HG02840 (cell line): ENCODE data around the gene PPP2R2C.

ENCODE experiments used
- ATAC-seq: cut with Tn5 transposase; IDR thresholded peaks from one replicate; pipeline ENCODE4 v1.9.1; 2021; ENCODE audit warnings: mild to moderate bottlenecking, moderate library complexity, moderate number of reproducible peaks; ENCODE audit not compliant: unreplicated experiment, low FRiP score

The PPP2R2C gene

DNA sequence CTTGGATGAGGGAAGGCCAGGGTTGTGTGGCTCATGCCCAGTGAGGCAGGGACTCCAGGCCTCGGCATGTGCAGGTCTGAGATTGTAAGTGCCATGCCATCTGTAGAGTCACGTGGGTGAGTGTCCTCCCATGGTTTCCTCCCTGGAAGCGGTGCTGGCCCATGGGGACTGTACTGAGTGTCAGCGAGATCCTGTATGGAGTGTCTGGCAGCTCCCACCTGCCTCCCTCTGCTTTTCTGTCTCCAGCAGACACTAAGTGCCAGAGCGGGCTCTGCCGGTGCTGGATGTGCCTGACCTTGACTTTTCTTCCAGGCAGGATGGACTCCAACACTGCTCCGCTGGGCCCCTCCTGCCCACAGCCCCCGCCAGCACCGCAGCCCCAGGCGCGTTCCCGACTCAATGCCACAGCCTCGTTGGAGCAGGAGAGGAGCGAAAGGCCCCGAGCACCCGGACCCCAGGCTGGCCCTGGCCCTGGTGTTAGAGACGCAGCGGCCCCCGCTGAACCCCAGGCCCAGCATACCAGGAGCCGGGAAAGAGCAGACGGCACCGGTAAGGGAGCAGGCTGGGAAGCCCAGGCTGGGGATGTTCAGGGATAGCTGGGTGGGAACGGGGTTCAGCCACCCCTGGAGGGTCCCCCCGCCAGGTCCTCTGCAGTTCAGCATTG, 195.1 kb downstream of the PPP2R2C start:
- ATAC-seq = no peak

DNA sequence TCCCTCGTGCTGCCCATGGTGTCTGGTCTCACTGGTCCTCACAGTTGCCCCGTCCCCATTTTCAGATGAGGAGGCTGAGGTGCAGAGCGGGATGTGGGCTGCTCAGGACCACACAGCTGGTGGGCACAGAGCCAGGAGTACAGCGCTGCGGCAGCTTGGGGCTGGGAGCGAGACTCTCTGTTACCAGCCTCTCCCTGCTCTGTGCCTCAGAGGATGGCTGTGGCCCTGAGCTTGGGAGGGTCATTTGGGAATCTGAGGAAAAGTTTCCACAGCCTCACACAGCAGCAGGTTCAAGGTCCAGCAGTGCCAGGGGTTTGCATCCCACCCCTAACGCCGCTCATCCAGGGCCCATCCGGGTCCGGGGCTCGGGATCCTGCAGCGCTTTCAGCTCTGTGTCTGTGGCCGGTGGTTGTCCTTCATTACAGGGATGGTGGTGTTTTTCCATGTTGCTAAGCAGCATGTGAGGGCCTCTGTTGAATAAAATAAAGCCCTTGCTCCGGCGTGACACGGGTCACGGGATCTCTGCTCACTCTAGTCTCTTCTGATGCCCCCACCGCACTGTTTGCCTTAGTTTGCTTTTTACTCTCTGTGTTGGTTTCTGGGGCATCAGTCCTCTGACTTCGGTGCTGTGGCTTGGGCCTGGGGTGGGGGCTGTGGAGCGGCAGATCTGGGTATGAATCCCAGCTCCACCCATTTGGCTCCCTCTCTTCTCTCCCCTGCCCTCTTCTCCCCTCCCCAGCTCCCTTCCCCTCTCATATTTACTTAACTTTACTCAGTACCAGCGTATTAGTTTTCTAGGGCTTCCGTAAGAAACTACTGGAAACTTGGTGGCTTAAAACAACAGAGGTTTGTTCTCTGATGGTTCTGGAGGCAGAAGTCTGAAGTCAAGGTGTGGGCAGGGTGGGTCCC, 196.3 kb downstream of the PPP2R2C start:
- no peak for ATAC-seq

DNA sequence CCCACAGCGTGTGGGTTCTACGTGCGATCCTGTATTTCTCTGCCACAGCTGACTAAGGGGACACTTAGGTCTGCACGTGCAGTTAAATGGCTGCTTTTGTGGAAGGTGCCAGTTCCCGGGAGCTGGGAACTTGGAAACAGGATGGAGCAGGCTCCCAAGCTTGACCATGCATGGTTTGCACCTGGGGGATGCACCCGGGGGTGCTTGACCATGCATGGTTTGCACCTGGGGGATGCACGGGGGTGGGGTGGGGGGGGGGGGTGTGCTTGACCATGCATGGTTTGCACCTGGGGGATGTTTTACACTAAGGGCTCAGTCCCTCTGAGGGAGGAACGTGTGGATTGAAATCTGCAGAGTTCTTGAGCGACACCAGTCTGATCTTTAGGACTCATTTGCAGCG, 197.1 kb downstream of the PPP2R2C start:
- no peak for ATAC-seq

DNA sequence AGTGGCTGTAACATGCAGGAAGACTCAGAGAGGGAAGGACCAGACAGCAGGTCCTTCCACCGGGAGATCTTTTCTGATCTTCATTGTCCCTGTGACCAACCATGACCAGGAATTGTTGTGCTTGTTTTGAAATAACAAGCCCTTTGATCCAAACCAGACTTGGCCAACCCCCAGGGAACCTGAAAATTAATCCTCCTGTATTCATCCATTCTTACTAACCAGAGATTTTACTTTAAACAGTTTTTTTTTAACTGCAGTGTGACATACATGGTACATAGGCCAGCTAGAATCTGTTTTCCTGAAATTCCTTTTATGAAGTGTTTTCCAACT, 198.8 kb downstream of the PPP2R2C start:
- no peak for ATAC-seq

DNA sequence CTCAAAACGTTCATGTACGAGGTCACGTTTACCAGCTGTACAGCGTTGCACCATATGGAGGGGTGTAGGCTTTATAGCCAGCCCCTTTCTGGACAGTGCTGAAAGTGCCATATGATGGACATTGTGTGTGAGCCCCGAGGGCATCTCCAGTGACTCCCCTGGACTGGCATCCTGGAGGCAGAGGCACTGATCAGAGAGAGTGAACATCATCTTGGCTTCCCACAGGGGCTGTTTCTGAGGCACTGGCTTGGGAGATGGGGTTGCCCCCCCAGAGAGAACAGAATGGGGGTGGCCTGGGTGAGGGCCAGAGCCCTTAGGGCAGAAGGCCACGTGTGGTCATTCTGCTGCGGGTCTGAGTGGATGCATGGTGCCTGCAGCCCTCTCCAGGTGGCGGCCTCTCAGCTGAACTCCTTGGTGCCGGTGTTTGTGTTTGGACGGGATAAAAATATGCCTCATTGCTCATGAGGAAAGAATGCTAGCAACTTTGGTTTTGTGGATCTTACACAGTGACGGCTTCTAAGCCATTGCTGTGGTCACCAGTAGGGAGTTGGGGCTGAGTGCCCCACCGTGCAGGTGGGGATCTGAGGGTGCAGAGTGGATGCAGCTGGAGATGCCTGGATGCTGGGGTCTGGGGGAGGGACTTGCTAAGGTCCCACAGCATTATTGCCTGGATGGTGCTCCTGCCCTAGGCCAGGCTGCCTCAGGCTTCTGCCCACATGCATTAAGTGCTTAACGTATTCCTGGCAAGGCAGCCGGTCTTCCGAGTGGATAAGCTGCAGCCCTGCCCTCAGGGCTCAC, 199.4 kb downstream of the PPP2R2C start:
- ATAC-seq = no peak

DNA sequence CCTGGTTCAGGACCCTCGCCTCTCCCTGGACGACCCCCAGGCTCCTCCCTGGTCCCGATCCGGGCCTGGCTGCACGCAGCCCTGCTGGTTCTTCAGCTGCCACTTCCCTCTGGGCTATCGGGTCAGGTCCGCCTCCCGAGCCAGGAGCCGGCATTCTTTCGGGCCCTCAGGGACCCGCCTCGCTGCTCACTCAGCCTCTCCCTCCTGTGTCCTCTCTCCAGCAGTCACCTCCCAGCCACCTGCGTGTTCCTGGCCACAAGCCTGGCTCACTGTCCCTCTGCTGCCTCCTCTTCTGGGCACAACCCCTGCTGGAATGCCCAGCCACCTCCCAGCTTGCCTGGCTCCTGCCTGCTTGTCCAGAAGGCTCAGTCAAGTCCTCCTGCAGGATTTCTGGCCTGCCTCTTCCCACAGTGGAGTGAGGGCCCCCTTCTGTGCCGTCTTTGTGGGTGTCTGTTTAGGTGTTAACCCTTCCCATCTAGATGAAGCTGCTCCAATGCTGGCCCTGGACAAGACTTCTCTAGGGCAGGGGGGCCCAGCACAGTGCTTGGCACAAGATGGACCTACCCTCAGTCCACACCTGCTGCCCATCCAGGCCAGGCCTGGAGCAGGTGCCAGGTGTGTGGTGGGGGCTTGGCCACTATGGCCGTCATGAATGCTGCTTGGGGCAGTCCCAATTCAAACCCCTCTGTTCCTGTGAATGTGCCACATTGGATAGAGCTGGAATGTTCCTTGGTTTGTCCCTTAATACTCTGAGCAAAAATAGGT, 200.5 kb downstream of the PPP2R2C start:
- ATAC-seq = no peak

DNA sequence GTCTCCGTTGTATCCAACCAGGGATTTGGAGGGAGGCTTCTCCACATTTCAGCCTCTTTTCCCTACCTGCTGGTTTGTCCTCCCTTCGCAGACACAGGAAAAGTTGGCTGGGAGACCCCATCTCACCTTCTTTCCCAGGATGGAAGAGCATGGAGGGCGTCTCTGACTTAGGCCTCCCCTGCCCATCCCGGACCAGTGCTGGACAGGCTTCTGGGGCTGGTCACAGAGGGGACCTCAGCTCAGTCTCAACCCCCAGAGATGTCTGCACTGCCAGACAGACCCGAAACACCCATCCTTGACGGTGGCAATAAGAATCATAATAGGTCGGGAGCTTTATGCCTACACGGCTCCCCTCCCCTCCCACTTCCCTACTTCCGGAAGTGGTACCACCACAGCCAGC, 201.2 kb downstream of the PPP2R2C start:
- no peak for ATAC-seq

DNA sequence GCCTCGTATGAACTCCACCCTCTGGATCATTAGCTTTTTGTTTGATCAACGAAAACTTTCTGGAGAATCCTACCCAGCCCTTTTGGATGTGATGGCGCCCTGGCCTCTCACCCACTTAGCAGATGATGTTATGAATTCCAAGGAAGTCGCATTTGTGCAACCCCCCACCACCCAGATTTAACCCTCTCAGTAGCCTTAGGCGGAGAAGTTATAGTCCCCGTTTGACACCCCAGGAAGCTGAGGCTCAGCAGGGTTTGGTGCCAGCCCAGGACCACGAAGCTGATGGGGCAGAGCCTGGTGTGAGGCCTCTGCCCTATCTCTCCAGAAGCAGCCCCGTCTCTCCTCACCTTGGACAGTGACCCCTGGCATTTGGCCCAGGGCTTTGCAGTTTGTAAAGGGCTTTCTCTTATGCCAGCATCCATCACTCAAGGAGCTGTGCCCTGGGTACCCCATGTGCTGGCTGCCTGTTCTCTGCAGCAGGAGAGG, 201.7 kb downstream of the PPP2R2C start:
- no peak for ATAC-seq
